GM18502 (cell line): ENCODE measurements around the gene RNF224.
"Not testable (repeated sequence)": the region's sequence is repeated elsewhere in the genome, so short reads cannot be mapped to it uniquely, and the experiment has no call there.

Experiments used
- ATAC-seq: cut with Tn5 transposase; IDR thresholded peaks from one replicate; pipeline ENCODE4 v1.9.1; 2021; ENCODE audit warnings: mild to moderate bottlenecking; ENCODE audit not compliant: unreplicated experiment, poor library complexity

RNF224 gene

DNA sequence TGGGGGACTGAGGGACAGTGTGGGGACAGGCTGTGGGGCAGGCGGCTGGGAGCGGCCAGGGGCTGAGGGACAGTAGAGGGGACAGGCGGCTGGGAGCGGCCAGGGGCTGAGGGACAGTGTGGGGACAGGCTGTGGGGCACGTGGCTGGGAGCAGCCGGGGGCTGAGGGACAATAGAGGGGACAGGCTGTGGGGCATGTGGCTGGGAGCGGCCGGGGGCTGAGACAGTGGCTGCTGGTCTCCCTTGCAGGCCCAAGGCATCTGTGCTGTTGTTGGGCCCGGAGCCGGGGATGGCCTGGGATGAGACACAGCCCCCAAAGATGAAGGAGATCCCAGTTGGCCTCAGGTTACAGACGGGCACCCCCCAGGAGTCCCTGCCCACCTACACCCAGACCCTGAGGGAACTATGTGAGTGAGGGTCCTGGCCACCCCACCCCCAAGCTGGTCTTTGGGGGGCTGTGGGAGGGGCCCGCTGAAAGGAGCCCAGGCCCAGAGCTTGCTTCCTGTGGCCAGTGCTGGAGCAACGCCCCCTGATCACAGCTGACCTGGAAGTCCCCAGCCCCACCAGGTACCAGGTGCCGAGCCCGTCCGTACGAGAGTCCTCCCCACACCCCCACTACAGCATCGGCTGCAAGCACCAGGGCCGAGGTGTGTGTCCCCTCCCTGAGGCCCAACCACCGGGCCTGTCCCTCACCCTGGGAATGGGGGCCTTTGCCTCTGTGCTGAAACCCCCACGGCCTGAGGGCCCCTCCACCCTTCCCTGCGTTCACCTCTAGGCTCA, 24.4 kb downstream of the RNF224 start:
- no peak for ATAC-seq

GRCh38 chr9:137252555-137253506, 25.5 kb downstream of the RNF224 start:
- no peak for ATAC-seq

DNA sequence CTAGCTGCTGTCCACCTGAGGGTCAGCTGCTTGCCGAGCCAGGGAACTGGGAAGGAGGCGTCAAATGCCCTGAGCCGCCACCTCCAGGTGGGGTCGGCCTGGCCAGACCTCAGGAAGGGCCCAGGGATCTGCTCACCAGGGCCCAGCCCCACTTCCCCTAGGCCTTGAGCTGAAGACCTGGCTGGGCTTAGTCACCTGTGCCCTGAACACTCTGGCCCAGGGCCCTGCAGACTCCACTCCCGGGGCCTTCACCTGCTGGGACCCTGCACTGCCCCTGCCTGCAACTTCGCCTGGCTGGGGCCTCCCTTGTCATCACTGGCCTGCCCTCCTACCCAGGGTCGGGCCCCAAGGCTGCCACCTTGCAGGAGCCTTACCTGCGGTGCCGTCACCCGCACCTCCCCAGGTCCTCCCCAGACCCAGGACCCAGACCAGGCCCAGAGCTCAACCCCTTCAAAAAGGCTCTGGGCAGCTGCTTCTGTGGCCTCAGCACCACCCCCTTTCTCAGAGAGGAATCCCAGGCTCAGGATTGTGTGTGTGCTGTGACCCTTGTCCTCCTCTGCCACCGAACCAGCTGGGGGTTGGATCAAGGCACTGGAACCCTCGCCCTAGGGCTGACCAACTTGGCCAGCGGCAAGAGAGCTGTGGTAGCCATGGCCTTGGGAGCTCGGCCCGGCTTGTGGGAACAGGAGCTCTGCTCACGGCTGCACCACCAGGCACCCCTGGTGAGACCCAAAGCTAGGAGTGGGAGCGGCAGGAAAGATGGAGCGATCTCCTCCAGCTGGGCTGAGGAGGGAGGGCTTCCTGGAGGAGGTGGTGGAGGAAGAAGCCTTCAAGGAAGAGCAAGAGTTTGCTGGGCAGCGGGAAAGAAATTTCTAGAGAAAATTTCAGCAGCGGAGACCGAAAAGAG, 26.7 kb downstream of the RNF224 start:
- no peak for ATAC-seq

DNA sequence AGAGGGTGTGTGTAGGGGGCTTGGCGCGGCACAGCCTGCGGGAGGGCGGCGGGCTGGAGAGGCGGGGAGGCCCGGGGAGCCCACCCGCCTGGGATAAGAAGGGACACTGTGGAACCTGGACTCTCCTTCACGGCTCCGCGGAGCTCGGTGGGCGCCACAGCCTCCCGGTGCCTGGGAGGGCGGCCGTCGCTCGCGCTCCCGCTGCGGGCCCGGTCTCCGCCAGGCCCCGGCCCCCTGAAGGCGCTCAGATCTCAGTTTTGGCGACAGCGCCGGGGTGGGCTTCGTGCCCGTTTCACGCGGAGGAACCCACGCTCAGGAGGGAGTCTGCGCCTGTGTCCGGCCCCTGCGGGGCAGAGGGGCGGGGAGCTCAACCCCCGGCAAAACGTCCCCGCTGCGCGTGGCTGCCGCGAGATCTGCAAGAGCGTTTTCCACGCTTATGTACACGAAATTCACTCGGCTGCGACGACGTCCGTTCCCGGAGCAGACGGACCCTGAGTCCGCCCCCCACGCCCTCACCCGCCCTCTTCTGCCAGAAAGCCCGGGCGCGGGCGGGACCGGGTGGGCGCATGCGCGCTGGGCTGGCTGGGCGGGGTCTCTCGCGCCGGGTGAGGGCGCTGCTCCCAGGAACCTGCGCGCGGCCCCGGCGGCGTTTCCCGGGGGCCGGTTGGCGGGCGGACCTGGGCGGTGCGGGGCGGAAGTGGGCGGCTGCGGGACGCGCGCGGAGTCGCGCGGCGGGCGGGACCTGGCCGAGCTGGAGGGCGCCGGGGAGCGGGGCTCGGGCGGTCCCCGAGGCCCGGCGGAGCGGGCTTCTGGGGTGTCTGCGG, 27.5 kb downstream of the RNF224 start, which contains the start of gene NELFB:
Gene NELFB (plus strand): TSS at position 704 of the 824 bp plus-strand sequence.
- peak; percentile 80 for ATAC-seq

GRCh38 chr9:137255448-137256114, 28.3 kb downstream of the RNF224 start:
- peak; percentile 26 for ATAC-seq

DNA sequence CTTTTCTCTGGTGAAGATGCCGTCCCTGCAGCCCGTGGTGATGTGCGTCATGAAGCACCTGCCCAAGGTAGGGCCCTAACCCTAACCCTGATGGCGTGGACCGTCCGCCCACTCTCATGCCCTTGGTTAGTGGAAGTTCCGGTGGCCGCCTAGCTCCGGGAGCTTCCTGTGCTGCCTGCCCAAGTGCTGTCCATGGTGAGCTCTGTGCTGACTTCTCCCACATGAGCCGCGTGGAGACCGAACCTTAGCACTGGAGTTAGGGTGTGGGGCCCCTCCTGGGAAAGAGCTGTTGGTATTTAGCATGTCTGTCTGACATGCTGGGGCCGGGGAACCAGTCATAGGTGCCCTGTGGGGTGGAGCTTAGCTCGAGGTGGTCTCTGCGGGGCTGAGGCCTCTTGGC, 29.1 kb downstream of the RNF224 start:
- no peak for ATAC-seq

DNA sequence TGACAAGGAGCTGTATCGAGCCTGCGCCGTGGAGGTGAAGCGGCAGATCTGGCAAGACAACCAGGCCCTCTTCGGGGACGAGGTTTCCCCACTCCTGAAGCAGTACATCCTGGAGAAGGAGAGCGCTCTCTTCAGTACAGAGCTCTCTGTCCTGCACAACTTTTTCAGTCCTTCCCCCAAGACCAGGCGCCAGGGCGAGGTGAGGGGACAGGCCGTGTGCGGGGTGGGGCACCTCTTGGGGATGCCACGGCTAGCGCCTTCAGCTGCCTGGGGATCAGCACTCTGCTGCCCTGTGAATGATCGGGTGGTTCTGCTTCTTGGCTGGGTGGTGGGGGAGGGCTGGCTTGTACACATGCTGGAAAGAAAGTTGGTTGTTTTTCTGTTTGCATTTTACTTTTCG, 29.6 kb downstream of the RNF224 start:
- ATAC-seq, result no peak

DNA sequence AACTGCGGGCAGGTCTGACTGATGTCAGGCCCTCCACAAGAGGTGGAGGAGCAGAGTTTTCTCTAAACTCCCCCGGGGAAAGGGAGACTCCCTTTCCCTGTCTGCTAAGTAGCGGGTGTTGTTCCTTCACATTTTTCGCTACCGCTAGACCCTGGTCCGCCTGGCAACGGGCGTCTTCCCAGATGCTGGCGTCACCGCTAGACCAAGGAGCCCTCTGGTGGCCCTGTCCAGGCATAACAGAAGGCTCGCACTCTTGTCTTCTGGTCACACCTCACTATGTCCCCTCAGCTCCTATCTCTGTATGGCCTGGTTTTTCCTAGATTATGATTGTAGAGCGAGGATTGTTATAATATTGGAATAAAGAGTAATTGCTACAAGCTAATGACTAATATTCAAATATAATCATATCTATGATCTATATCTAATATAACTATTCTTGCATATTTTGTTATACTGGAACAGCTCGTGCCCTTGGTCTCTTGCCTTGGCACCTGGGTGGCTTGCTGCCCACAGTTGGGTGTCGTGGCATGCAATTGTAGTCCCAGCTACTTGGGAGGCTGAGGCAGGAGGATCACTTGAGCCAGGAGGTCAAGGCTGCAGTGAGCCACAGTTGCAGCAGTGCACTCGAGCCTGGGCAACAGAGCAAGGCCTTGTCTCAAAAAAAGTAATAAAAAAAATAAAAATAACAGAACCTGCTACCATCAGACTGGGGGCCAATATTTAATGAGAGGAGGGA, 35.0 kb downstream of the RNF224 start:
- not testable (repeated sequence) for ATAC-seq

- ATAC-seq, result no peak
These were observed 35.6 kb downstream of the RNF224 start for GRCh38 chr9:137262909-137263285.

DNA sequence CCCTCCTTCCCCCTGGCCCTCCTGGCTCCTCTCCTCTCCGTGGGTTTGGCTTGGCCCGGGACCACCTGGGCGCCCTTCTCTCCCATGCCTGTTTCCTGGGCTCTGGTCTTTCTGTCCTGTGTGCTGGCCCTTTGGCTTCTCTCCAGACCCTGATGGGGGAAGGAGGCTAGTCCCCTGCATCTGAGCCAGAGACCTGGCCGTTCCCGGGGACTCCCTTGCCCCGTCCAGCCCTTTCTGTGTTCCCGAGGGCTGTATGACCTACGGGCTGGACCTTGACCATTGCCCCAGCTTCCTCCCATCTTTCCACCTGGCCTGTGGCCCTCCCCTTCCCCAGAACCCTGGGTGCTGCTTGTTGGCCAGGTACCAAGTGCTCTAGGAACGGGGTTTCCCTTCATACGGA, 36.2 kb downstream of the RNF224 start:
- ATAC-seq, result no peak

- ATAC-seq, result no peak
These were observed 36.8 kb downstream of the RNF224 start for GRCh38 chr9:137264067-137264466.

- no peak for ATAC-seq
These were observed 38.3 kb downstream of the RNF224 start for GRCh38 chr9:137265496-137266161.

DNA sequence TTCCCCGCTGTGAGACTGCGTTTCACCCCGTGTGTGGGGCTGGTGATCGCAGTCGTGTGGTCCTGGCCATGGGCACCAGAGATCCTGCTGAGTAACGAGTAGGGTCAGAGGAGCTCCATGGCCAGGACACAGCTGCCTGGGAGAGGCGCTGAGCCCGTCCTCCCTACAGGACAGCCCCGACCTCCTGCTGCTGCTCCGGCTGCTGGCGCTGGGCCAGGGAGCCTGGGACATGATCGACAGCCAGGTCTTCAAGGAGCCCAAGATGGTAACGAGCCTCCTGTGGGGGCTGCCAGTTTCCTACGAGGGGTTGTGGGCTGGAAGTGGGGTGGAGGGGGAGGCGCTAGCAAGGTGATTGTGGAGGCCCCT, 38.8 kb downstream of the RNF224 start:
- ATAC-seq, result no peak

- no peak for ATAC-seq
These were observed 39.5 kb downstream of the RNF224 start for GRCh38 chr9:137266585-137267453.

DNA sequence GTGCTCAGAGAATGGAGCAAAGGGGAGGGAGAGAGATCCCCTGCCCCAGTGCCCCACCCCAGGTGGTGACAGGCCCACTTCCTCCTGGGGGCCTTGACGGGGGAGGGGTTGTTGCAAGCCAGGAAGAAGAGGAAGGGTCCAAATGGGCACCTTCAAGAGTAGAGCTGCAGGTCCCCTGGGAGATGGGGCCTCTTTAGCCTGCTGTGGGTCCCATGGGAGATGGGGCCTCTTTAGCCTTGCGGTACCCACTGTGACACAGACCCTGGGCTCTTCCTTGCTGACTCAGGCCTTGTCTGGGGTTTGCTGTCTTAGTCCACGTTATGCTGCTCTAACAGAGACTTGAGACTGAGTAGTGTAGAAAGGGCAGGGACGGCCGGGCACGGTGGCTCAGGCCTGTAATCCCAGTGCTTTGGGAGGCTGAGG, 40.6 kb downstream of the RNF224 start:
- no peak for ATAC-seq

DNA sequence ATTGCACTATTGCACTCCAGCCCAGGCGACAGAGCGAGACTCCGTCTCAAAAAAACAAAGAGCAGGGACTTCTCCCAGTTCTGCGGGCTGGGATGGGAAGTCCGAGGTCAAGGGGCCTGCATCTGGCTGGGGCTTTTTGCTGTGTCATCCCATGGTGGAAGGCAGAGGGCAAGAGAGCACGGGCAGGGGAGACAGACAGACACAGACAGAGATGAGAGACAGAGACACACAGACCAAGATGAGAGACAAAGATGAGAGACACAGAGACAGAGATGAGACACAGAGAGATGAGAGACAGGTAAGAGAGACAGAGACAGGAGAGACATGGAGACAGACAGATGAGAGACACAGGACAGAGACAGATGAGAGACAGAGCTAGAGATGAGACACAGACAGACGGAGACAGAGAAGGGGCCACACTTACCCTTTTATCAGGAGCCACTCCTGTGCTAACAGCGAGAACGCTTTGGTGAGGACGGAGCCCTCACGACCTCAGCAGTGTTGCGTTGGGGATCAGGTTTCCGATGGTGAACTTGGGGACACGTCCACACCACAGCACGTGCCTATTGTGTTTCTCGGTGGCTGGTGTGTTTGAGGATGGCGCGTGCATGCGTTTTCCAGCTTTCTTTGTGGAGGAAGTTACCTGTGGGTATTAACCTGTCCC, 41.4 kb downstream of the RNF224 start:
- no peak for ATAC-seq
